OCI-LY7 (cell line): Measurements from ENCODE around the gene SLC16A6.
"Not testable (repeated sequence)": the region's sequence is repeated elsewhere in the genome, so short reads cannot be mapped to it uniquely, and the experiment has no call there.

ENCODE experiments used
- EZH2phosphoT487 ChIP-seq: fragments of 200-600 bp; sonication (generic); IDR thresholded peaks from 2 replicates; pipeline ENCODE4 v1.6.1; 2018; ENCODE audit warnings: low read depth, borderline replicate concordance, mild to moderate bottlenecking, mixed run types, antibody characterized with exemption, low read length, moderate library complexity, mixed read lengths
- TF ChIP-seq, protein P1 (sequence below): fragments of 200-600 bp; sonication (generic); conservative IDR thresholded peaks from 2 replicates; pipeline ENCODE4 v1.5.1; 2014; ENCODE audit warnings: mild to moderate bottlenecking, antibody characterized with exemption, low read length, moderate library complexity, mixed read lengths

DNA sequence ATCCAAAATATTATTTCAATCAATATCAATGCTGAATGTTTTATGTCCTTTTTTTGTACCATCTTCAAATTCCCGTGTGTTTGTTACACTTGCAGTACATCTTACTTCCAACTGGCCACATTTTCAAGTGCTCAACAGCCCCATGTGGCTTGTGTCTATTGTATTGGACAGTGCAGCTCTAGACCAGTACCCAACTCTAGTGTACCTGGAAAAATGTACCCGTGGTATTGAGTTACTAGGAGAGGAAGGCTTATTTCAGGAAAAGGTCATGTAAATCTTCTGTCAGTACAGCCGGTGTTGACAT lies 31.3 kb downstream of the SLC16A6 start:
- TF ChIP-seq, protein P1, sequence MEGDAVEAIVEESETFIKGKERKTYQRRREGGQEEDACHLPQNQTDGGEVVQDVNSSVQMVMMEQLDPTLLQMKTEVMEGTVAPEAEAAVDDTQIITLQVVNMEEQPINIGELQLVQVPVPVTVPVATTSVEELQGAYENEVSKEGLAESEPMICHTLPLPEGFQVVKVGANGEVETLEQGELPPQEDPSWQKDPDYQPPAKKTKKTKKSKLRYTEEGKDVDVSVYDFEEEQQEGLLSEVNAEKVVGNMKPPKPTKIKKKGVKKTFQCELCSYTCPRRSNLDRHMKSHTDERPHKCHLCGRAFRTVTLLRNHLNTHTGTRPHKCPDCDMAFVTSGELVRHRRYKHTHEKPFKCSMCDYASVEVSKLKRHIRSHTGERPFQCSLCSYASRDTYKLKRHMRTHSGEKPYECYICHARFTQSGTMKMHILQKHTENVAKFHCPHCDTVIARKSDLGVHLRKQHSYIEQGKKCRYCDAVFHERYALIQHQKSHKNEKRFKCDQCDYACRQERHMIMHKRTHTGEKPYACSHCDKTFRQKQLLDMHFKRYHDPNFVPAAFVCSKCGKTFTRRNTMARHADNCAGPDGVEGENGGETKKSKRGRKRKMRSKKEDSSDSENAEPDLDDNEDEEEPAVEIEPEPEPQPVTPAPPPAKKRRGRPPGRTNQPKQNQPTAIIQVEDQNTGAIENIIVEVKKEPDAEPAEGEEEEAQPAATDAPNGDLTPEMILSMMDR, result not testable (repeated sequence)
- not testable (repeated sequence) for TF ChIP-seq EZH2phosphoT487
